Astrocyte of the cerebellum (primary cell): ENCODE results near the gene MORN3.

Experiments used
- DNase-seq: peaks from one replicate; pipeline ENCODE4 v3.0.0-alpha.2; 2011; ENCODE audit warnings: low read depth
- H3K4me3 ChIP-seq: 2 replicates; pipeline ENCODE4 v1.5.1; 2011; ENCODE audit warnings: mild to moderate bottlenecking, low read depth, low read length, moderate library complexity
- in situ Hi-C: cut with HindIII; loops from 2 replicates; pipeline ENCODE4 v1.10.0; 2017; ENCODE audit warnings: low sequenced_read_pairs
- TF ChIP-seq, protein P1 (sequence below): IDR thresholded peaks from 2 replicates; pipeline ENCODE4 v1.5.1; 2012; ENCODE audit warnings: low read length, low read depth, moderate library complexity, mild to moderate bottlenecking; ENCODE audit errors: missing control alignments

MORN3 gene

DNA sequence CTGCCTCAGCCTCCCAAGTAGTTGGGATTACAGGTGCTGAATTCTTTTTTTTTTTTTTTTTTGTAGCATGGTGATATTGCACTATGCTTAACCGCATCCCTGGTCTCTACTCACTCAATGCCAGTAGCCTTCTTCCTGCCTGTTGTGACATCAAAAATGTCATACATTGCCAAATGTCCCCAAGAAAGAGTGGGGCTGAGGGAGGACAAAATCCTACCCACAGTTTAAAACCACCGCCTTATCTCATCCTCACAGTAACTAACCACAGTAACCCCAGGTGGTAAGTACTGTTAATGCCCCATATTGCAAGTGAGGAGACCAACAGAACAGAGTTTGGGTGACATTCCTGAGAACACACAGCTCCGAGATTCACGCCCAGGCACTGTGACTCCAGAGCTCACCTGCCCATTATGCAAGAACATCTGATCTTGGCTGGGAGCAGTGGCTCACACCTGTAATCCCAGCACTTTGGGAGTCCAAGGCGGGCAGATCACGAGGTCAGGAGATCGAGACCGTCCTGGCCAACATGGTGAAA is 19.6 kb downstream of the MORN3 start:
- in situ Hi-C loops: no loop called here
- TF ChIP-seq, protein P1, sequence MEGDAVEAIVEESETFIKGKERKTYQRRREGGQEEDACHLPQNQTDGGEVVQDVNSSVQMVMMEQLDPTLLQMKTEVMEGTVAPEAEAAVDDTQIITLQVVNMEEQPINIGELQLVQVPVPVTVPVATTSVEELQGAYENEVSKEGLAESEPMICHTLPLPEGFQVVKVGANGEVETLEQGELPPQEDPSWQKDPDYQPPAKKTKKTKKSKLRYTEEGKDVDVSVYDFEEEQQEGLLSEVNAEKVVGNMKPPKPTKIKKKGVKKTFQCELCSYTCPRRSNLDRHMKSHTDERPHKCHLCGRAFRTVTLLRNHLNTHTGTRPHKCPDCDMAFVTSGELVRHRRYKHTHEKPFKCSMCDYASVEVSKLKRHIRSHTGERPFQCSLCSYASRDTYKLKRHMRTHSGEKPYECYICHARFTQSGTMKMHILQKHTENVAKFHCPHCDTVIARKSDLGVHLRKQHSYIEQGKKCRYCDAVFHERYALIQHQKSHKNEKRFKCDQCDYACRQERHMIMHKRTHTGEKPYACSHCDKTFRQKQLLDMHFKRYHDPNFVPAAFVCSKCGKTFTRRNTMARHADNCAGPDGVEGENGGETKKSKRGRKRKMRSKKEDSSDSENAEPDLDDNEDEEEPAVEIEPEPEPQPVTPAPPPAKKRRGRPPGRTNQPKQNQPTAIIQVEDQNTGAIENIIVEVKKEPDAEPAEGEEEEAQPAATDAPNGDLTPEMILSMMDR: no peak
- DNase-seq: no peak
- no peak overlapping the region for H3K4me3 ChIP-seq

DNA sequence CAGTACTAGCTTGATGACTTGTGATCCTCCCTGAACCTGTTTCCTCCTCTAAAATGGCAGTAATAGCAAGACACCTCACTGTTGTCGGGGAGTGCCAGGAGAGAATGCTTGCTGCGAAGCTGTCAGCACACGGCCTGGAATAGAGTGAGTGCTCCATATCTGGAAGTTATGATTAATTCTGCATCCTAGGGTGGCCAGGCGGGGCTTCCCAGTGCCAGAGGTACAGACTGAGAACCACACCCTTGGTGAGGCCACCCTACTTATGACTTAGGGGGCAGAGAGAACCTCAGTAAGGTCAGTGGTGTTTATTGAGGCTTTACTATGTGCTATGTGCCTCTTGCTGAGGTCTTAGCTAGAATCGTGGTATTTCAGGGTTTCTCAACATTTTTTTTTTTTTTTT is 20.1 kb downstream of the MORN3 start:
- no peak overlapping the region for H3K4me3 ChIP-seq
- in situ Hi-C loops: no loop called here
- TF ChIP-seq, protein P1: no peak
- DNase-seq: no peak

DNA sequence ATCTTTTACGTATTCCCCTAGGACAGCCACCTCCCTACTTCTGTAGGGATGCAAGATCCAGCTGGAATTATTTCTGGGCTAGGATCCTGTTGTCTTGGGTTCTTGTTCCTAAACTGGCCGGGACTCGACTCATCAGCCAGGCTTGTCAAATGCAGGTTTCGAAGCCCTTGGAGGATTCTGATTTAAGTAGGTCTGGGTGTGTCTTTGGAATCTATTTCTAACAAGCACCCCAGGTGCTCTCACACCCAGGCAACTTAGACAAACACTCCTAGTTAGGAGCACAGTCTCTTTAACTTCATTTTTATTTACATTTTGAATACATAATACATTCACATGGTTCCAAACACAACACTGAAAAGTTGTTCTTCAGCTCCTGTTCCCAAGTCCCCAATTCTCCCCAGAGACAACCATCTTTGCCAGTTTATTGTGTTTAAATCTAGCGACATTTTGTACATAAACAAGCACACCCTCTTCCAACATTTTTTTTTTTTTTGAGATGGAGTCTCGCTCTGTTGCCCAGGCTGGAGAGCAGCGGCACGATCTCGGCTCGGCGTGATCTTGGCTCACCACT is 20.9 kb downstream of the MORN3 start:
- in situ Hi-C loops: no loop called here
- DNase-seq: no peak
- TF ChIP-seq, protein P1: no peak
- no peak overlapping the region for H3K4me3 ChIP-seq

DNA sequence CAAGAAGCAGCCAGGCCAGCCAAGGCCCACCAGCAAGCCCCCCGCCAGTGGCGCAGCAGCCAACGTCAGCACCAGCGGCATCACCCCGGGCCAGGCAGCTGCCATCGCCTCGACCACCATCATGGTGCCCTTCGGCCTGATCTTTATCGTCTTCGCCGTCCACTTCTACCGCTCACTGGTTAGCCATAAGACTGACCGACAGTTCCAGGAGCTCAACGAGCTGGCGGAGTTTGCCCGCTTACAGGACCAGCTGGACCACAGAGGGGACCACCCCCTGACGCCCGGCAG is 28.2 kb downstream of the MORN3 start:
- TF ChIP-seq, protein P1: no peak

DNA sequence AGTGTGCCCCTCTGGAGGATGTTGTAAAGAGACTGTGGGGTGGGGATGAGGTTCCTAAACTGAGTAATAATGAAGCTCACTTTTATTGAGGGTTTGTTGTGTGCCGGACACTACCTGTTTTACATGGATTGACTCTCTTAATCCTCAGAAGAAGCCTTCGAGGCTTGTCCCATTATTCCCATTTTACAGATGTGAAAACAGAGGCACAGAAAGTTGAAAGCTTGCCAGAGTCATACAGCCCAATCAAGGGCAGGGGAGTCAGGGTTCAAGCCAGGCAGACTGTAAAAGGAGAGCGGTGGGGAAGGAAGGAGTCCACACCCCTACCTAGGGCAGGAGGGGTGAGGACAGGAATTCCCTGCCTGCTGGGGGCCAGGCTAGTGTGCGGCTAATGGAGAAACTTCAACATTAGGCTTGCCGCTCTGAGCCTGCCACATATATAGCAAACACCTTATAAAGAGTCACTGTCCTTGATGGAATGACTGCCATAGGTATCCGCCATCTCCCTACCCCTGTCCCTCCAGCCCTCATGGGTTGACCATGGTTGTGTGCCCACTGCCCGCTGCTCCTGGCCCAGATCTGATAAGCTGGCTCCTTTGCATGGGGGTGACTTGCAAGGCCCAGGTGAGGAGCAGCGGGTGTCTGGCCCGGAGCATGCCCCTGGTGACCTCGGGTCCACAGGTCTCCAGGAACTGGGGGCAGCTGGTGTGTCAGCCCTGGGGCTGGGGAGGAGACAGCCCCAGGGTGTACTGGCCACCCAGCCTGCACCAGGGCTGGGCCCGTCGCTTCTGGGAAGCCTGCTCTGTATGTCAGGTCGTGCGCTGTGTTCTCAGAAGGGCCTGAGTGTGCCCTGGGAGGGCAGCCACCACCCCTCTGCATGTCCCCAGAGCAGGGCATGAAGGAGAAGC is 30.9 kb downstream of the MORN3 start:
- in situ Hi-C loops: no loop called here
- no peak overlapping the region for H3K4me3 ChIP-seq
- TF ChIP-seq, protein P1: no peak

More for the DNA sequence above, 28.2 kb downstream of the MORN3 start:
- no peak for DNase-seq
- no peak overlapping the region for H3K4me3 ChIP-seq
- in situ Hi-C loops: no loop called here

DNA sequence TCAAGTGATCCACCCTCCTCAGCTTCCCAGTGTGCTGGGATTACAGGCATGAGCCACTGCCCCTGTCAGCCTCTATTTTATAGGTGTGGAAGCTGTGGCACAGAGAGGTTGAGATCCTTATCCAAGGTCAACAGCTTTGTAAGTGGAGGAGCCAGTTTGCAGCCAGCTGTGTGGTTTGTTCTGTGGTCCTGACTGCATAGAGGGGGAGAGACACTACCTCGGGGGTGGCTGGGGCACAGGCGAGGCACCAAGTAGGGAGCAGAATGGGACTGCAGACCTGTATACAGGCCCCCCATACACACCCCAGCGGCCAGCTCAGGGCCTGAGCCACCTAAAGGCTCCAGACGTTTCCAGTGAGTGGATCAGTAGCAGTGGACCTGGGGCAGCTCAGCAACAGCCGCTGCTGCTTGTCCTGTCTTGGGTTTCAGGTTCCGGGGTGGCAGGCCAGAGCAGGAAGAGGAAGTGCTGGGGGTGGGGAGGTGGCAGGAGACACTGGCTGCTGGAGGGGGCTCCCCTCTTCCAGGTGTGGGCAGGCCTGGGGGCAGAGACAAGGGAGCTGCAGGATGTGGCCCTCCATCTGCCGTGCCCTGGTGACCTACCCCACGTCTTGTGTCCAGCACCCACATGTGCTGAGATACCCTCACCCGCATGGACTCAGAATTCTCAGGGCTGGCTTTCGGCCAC is 32.1 kb downstream of the MORN3 start:
- TF ChIP-seq, protein P1: no peak
- no peak for DNase-seq
- in situ Hi-C loops: no loop called here
- H3K4me3 ChIP-seq: no peak overlapping the region

More for the DNA sequence above, 30.9 kb downstream of the MORN3 start:
- no peak for DNase-seq
